ENCODE results near the gene IFIH1. TPM values are rescaled to one million over a fixed set of nuclear protein-coding genes. Genes with fewer than 3 reads are reported as not detected.

IFIH1 gene
- 6.4 and 6.9 TPM in 2 replicates for total RNA-seq

DNA sequence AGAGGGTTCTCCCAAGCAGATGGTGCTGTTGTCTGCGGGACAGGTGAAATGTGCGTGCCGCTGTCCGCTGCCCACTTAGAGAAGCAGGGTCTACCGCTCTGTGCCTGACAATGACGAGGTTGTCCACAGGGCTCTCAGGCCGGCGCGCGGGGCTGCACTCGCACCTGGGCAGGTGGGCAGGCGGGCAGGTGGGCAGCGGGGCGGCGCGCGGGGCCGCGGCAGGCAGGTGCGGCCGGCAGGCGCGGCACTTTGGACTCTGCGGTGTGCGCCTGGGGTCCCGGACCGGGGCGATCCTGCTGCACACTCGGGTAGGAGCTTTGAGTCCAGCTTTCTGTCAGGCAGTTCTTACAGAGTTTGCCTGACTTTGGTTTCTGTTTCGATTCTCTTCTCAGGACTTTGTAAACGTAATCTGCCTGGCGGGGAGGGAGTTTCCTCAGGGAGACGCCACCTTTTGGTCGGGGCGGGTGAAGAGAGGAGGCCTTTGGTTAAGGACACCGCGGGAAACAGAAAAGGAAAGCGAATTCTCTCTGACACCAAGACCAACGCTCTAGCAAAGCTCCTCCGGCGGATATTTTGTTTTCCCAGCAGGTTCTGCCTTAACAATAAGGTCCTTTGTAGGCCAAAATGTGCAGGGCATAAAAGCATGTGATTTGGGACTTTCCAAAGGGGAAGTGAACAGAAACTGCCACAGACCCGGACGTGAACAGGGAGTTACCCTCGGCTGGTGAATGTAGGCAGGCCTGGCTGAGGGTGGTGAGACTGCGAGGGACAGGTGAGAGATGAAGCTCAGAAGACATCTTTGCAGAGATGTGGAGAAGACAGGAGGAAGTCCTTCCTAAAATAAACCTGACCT lies at the start of gene IFIH1:
TSS of gene IFIH1 (minus strand) at position 357 of the 853 bp plus-strand sequence. CDS start 377 bp downstream, outside the sequence.

DNA sequence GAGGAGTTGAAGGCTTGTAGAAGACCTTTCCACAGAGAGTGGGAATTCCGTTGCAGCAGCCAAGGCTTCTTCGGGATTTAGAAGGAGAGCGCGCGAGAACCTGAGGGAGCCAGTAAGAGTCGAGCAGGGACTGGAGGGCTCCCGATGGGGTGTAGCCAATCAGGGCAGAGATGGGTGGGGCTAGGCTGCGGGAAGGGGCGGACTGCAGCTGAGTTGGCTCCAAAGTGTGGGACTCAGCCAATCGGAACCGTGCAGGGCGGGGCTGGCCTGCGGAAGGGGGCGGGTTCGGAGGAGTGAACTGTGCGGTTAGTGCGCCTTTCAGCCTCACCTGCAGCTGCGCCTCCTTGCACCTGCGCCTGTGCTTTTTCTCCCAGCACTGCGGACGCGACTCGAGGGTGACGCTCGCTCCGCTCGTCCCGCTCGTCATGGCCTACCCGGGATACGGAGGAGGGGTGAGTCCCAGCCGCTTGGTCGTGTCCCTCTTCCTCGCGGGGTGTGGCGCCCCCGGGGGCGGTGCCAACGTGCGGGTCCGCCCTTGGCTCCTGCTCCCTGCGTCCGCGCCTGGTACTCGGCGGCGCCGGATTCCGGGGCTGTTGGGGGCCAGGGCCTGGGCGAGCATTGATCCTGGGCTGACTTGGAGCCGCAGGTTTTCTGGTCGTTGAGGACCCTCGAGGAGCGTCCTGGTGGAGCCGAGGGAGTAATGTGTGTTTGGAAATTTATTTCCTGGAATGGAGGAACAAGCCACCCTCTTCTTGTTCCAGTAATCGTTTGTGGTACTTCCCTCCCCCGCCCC lies 25.5 kb upstream of the IFIH1 start, which contains the start of gene GCA:
TSS of gene GCA (plus strand) at position 309 of the 793 bp plus-strand sequence. CDS start at position 426, 117 bp downstream.

DNA sequence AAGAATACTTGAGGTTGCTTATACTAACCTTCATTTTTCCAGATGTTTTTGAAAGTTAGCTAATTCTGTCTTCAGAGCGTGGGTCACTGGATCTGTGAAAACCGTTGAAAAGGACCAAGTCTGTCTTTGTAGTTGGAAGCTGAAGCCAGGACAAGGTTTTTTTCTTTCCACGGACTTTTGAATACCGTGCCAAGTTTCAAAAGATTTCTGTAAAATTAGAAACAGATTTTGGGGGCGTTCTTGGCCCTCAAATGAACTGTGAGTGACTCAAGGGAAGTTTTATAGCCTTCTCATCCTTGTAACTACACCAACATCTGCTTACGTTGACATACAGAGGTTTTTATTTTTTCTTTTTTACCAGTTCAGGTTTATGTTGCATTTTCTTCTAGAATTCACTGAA lies 75.2 kb downstream of the IFIH1 start, which contains the start of gene FAP:
TSS of gene FAP (minus strand) at position 152 of the 400 bp plus-strand sequence. CDS start at position 34, 118 bp downstream.

Other genes with a start within 250 kb of the IFIH1 start
- gene DPP4, start 244.5 kb downstream of the IFIH1 start, total RNA-seq = 13.3 and 83.8 TPM in 2 replicates
- not detected in 2 replicates for gene GCG, start 166.4 kb downstream of the IFIH1 start, total RNA-seq
- 15.5 and 118 TPM in 2 replicates for gene FAP, start 75.2 kb downstream of the IFIH1 start, total RNA-seq
- 5.7 and 8.5 TPM in 2 replicates for gene GCA, start 25.4 kb upstream of the IFIH1 start, total RNA-seq